ENCODE measurements around the gene CD300A.

CD300A gene

GRCh38 chr17:74441537-74441936 lies 24.9 kb upstream of the CD300A start:
- DNase-seq: no peak

GRCh38 chr17:74442291-74442669 lies 24.2 kb upstream of the CD300A start:
- no peak for DNase-seq

- DNase-seq: no peak
These were observed 23.5 kb upstream of the CD300A start for GRCh38 chr17:74442670-74443515.

- no peak for DNase-seq
These were observed 22.7 kb upstream of the CD300A start for GRCh38 chr17:74443516-74444296.

- no peak for DNase-seq
These were observed 22.0 kb upstream of the CD300A start for GRCh38 chr17:74444406-74444805.

- no peak for DNase-seq
These were observed 21.3 kb upstream of the CD300A start for GRCh38 chr17:74445158-74445557.

DNA sequence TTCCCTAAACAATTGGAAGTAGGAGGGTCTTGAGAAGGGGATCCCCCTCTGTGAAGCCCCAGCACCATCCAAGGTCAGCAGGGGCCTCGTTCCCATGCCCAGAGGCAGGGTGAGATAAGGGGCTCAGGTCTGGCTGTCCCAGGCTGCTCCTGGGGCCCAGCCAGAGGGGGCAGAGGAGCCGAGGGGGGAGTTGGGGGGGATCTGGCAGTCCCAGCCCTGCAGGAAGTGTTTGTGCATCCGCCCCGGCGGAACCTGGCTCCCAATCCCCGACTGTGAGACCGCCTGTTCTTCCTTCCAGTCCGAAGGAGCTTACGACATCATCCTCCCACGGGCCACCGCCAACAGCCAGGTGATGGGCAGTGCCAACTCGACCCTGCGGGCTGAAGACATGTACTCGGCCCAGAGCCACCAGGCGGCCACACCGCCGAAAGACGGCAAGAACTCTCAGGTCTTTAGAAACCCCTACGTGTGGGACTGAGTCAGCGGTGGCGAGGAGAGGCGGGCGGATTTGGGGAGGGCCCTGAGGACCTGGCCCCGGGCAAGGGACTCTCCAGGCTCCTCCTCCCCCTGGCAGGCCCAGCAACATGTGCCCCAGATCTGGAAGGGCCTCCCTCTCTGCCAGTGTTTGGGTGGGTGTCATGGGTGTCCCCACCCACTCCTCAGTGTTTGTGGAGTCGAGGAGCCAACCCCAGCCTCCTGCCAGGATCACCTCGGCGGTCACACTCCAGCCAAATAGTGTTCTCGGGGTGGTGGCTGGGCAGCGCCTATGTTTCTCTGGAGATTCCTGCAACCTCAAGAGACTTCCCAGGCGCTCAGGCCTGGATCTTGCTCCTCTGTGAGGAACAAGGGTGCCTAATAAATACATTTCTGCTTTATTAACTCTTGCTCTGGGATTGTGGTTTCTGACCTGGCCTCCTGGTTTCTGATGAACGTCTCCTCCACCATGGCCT lies 19.6 kb upstream of the CD300A start:
- no peak for DNase-seq

DNA sequence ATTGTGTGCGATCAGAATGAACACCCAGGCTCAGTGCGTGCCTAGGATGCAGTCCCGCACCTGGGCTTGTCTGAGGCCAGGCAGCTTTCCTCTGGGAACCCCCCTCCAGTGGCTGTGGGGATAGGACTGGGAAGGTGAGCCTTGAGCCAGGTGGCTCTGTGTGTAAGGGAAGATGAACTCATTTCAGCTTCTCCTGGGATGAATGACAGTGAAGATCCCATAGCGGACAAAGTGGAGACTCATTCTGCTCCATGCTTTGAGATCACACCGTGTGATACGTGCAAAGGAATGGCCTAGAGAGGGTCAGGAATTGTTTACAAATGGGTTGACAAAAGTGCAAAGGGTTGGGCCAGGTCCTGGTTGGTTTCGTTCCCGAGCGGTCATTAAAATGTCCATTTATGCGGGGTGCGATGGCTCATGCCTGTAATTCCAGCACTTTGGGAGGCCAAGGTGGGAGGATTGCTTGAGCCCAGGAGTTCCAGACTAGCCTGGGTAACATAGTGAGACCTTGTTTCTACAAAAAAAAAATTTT lies 18.7 kb upstream of the CD300A start:
- DNase-seq: no peak

DNA sequence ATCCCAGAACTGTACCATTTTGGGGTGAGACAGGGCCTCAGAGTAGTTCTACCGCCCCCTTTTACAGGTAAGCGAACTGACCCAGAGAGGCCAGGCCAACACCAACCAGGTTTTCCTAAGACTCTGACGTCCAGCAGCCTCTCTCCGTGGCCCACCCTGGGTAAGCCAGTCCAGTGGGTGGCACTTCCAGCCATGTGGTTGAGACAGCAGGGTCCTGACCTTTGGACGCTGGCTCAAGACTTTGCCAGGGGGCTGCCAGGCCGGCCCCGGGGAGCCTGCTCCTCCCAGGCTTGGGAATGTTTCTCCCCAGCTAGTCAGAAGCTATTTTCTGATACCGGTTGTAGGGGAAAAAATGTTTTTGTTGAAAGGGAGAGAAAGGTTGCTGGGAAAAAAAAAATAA lies 17.7 kb upstream of the CD300A start:
- DNase-seq: no peak

DNA sequence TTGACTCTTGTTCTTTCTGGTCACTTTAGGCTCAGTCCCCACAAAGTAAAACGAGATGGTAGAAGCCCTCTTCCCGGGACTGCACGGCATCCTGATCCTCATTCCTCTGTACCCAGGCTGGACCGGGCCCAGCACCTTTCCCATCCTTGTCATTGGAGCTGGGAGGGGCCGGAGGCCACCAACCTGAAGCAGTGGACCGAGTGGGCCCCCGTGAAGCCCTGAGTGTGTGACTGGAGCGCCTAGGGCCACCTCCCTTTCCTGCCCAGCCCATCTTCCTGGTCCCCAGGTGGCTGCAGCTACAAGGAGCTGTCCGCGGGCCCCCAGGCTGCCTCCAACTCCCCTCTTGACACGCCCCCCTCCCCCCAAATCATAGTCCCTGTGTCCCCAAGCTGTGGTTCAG lies 17.1 kb upstream of the CD300A start:
- DNase-seq: no peak

DNA sequence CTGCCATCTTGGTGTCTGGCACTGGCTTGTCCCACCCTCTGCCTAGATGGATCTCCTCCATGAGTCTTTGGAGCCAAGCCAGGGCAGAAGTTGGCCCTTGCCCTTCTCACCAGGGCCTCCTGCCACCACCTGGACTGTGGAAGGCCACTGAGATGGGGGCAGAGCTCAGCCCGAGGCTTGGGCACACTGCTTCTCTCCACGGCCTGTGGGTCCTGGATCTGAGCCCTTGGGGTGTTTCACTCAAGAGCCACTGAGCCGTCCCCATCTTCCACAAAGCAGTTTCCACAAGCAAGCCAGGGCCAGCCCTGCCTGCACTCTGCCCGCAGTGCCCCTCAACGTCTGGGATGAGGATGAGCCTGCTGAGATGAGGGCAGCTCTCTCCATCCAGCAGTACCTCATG lies 16.7 kb upstream of the CD300A start:
- DNase-seq: no peak

- no peak for DNase-seq
These were observed 16.2 kb upstream of the CD300A start for GRCh38 chr17:74450231-74450630.

- no peak for DNase-seq
These were observed 15.5 kb upstream of the CD300A start for GRCh38 chr17:74450925-74451403.

DNA sequence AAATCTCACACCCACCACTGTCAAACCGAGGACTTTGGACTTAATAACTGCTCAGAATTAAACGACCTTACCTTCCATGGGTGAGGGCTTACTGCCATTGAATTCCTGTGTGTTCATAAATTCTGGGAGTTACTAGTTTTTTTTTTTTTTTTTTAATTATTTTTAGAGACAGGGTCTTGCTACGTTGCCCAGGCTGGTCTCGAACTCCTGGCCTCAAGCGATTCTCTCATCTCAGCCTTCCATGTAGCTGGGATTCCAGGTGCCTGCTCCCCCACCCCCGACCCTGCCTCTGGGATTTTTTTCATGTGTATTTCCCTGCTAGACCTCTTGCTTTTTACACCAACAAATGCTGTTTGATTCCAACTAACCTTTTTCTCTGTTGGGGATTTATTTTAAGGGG lies 14.9 kb upstream of the CD300A start:
- no peak for DNase-seq

DNA sequence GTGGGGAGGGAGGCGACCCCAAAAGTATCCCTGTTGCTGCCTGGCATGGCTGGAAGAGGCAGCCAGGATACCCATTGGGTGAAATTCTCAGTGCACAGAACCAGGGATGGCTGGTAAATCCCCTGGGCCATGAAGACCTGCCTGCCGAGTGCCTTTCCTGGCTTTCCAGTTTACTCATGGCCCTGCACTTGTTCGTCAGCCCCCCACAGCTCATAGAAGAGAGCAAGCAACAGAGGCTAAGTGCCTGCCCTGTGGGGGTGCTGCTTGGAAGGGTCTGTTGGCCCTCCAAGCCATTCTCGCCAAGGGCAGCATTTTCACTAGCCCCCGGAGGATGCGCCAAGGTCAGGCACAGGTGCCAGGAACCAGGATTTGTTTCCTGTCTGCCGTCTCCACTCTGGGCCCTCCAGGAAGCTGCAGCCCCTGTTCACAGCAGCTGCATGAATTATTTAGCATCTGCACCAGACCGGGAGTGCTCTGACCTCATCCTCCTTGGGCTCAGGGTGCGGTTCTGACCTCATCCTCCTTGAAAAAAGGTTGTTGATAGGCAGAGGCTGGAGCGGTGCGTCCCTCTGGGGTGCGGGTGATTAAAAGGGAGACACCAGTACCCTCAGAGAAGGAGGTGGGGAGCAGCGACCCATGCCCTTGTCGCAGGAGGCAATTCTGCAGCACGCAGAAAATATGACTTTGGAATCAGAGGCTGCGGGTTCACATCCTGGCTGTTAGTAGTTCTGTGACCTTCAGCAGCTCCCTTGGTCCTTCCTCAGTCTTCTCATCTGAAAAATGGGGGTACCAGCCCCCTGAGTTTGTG lies 14.2 kb upstream of the CD300A start:
- DNase-seq: no peak

DNA sequence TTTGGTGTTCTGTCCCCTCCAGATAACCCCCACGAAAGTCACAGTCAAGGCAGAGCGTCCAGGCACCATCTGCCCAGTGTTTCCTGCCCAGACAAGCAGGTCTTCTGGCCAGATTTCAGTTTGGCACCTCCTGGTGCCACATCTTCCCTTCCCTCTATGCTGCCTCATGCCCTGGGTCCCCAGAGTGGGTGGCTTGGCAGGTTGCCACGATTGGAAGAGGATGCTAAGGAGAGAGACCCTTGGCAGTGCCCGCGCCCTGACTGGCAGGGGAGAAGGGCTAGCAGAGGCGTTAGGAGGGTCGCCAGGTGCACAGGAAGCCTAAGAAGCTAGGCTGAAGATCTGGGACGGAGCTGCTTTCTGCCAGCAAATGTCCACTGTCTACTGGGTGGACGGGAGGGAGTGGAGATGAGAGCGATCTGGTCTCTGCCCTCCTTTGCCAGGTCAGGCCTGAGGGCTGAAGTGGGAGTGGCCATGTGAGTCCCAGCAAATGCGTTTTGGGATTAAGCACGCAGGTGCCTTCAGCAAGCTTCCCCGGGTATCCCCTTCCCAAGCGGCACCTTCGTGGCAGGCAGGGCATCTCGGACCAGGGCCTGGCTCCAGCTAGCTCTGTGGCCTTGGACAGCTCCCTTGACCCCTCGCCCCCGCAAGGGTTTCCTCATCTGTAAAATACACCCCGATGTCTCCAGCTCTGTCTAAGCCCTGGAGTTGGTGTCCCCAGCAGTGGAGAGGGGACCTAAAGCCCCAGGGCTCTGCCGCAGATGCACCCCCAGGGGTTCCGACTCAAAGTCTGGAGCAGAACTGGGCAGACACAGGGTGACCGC lies 13.4 kb upstream of the CD300A start:
- no peak for DNase-seq

GRCh38 chr17:74453665-74454196 lies 12.7 kb upstream of the CD300A start:
- DNase-seq: no peak

DNA sequence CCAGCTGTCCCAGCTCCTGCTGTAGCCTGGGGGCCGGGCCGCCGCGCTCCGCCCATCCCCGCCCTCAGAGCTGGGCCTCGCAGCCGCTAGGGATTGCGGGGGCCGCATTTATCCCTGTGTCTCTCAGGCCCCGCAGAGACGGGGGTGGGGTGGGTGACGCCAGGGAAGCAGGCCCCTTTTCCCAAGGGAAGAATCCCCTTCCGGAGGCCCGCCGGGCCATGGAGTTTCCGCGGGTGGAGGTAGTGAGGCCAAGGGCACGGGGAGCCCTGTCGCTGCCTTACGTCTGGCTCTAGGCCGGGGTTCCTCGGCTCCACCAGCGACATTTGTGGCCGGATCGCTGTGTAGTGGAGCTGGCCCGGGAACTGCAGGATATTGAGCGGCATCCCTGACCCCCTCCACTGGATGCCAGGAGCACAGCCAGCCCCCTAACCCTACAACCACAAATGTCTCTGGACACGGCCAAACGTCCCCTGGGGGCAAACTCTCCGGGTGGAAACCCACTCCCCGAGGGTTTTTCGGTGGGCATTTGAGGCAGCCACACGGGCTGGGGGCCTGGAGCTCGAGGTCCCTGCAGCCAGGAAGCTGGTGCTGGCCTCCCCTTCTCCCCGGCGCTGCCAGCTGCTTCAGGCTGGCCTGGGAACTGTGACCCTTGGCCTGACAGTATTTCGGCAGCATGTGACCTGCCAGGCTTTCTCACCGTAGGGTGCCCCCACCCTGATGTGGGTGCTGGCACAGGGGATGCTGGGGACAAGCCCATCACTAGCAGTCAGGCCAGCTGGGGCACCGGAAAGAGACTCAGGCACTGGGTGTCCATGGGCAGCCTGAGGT lies 12.0 kb upstream of the CD300A start:
- DNase-seq: no peak

GRCh38 chr17:74455025-74455545 lies 11.3 kb upstream of the CD300A start:
- no peak for DNase-seq
